CD4-positive, alpha-beta memory T cell (primary cell): ENCODE data around the gene TOMM22. TPM values are rescaled to one million over a fixed set of nuclear protein-coding genes. Genes with fewer than 3 reads are reported as not detected.

Experiments
- CTCF ChIA-PET: fragments of 350-600 bp; sonication (Branson Sonifier 250); formaldehyde crosslinking; loops from one replicate; lab custom pipeline; 2021; ENCODE audit warnings: inconsistent platforms; ENCODE audit not compliant: partially characterized antibody; lab: Charles Lee
- POLR2A ChIA-PET: fragments of 350-600 bp; sonication (Branson Sonifier 250); formaldehyde crosslinking; loops from one replicate; lab custom pipeline; 2021; ENCODE audit not compliant: partially characterized antibody; lab: Charles Lee
- DNase-seq, 5 donors: peaks; one replicate each; pipeline versions ENCODE4 v3.0.0 to v3.0.0-alpha.2; 2020 to 2022; ENCODE audit warnings: mixed read lengths in 1 of 5
- H3K27ac ChIP-seq: one replicate; pipeline ENCODE4 v1.7.0; 2013; ENCODE audit warnings: low read depth, low read length
- H3K27me3 ChIP-seq: 2 replicates; pipeline ENCODE4 v1.7.0; 2013; ENCODE audit warnings: mild to moderate bottlenecking, low read length, moderate library complexity; ENCODE audit not compliant: insufficient read depth
- H3K36me3 ChIP-seq: 2 replicates; pipeline ENCODE4 v1.7.0; 2013; ENCODE audit warnings: mild to moderate bottlenecking, low read length, moderate library complexity; ENCODE audit not compliant: insufficient read depth
- H3K4me1 ChIP-seq: 2 replicates; pipeline ENCODE4 v1.7.0; 2013; ENCODE audit warnings: mild to moderate bottlenecking, low read length, moderate library complexity; ENCODE audit not compliant: insufficient read depth
- H3K4me3 ChIP-seq, 2 donors: one replicate each; pipeline ENCODE4 v1.7.0; 2013; ENCODE audit warnings: low read length in 2 of 2, mild to moderate bottlenecking in 1 of 2
- H3K9me3 ChIP-seq, 2 donors: one replicate each; pipeline ENCODE4 v1.7.0; 2013; ENCODE audit warnings: low read length in 2 of 2, control low read depth in 1 of 2; ENCODE audit not compliant: control insufficient read depth in 1 of 2
- H3K27ac Mint-ChIP-seq, 7 donors: one replicate each; pipeline ENCODE4 v1.8.0; 2020 to 2021; ENCODE audit warnings: mixed read lengths in 7 of 7, mild to moderate bottlenecking in 6 of 7, inconsistent platforms in 3 of 7, moderate library complexity in 3 of 7
- H3K27me3 Mint-ChIP-seq, 2 donors: one replicate each; pipeline ENCODE4 v1.8.0; 2020 to 2021; ENCODE audit warnings: mixed read lengths in 2 of 2
- H3K36me3 Mint-ChIP-seq, 2 donors: one replicate each; pipeline ENCODE4 v1.8.0; 2020 to 2021; ENCODE audit warnings: mixed read lengths in 2 of 2, inconsistent platforms in 1 of 2, mild to moderate bottlenecking in 1 of 2
- H3K4me1 Mint-ChIP-seq, 4 donors: one replicate each; pipeline ENCODE4 v1.8.0; 2020 to 2021; ENCODE audit warnings: mixed read lengths in 4 of 4, mild to moderate bottlenecking in 1 of 4
- H3K4me3 Mint-ChIP-seq, 8 donors: one replicate each; pipeline ENCODE4 v1.8.0; 2020 to 2021; ENCODE audit warnings: mixed read lengths in 8 of 8, mild to moderate bottlenecking in 7 of 8, moderate library complexity in 6 of 8, inconsistent platforms in 3 of 8
- H3K9me3 Mint-ChIP-seq, 8 donors: one replicate each; pipeline ENCODE4 v1.8.0; 2020 to 2021; ENCODE audit warnings: mixed read lengths in 8 of 8, mild to moderate bottlenecking in 5 of 8, inconsistent platforms in 3 of 8, moderate library complexity in 1 of 8
- intact Hi-C: fragments of 100-400 bp; cut with micrococcal nuclease; formaldehyde crosslinking; loops from one replicate; pipeline ENCODE4 v1.15.1; 2023
- polyA plus RNA-seq, 2 donors: library from polyadenylated mRNA; unstranded; fragments of 300-500 nt; fragmentation: Illumina TruSeq; gene quantifications; one replicate each; pipeline ENCODE4 v1.2.3, GENCODE V29; 2021
- total RNA-seq, 2 experiments: library from RNA; stranded (reverse); gene quantifications; one replicate each; pipeline ENCODE4 v1.2.3, GENCODE V29; 2021

Gene TOMM22
- total and polyA plus RNA-seq, 4 experiments from 2014 or later, result 41.2 to 78.9 (median 51.3) TPM

DNA sequence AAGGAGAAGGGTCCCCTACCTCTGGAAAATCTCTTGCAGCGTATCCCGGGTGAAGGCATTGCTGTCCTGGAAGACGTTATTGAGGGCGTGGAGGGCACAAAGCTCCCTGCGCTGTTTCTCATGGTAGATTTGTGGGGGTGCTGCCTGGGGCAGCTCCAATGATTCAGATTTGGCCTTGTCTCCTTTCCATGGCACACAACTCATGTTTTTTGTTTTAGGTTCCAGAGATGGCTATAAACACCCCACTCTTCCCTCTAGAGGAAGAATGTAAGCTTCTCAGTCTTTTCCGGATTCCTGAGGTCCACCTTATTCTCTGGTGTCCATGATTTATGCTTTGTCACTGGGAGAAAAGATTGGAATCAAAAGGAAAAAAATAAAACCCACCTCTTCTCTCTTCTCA is 18.0 kb downstream of the TOMM22 start:
- Mint-ChIP-seq H3K9me3 (peaks cover 0 to 5% (median 0%) of the 10 kb centered on the region in 8 donors), H3K4me3 (peak overlapping the region; percentile 90 to 94 (median 92)), H3K36me3 (peaks cover 2 to 33% of the 10 kb centered on the region in 2 donors), H3K4me1 (peaks cover 53 to 69% (median 56%) of the 10 kb centered on the region in 4 donors), H3K27me3 (peaks cover 0 to 4% of the 10 kb centered on the region in 2 donors), H3K27ac (peak overlapping the region; percentile 98 to 100 (median 98))
- intact Hi-C loops, result loop anchor here (2.0 to 10.0 kb wide), 4 partner anchors 43 to 645 kb away; partner anchors contain the start of genes CBX6, CBY1, DMC1 and FAM227A
- peaks cover 56% of the 10 kb centered on the region for H3K4me1 ChIP-seq
- H3K27ac ChIP-seq, result peak overlapping the region; percentile 98
- peak overlapping the region; percentile 13 to 79 for H3K4me3 ChIP-seq
- no peaks in the 10 kb centered on the region for H3K9me3 ChIP-seq
- peak in 2 of 5 donors; percentile 18 to 34 for DNase-seq
- CTCF ChIA-PET, result interaction anchor here (0.5 to 5.2 kb wide), 4 partner anchors 18 to 647 kb away, joined by 3 to 49 read pairs (median 5); partner anchors contain the start of gene TOMM22
- no peaks in the 10 kb centered on the region for H3K36me3 ChIP-seq
- no peaks in the 10 kb centered on the region for H3K27me3 ChIP-seq
- POLR2A ChIA-PET, result interaction anchor here (0.9 to 8.5 kb wide), 13 partner anchors 8 to 1057 kb away, joined by 3 to 84 read pairs (median 5); partner anchors contain the start of genes CBX6, CBY1, FAM227A and TOMM22

DNA sequence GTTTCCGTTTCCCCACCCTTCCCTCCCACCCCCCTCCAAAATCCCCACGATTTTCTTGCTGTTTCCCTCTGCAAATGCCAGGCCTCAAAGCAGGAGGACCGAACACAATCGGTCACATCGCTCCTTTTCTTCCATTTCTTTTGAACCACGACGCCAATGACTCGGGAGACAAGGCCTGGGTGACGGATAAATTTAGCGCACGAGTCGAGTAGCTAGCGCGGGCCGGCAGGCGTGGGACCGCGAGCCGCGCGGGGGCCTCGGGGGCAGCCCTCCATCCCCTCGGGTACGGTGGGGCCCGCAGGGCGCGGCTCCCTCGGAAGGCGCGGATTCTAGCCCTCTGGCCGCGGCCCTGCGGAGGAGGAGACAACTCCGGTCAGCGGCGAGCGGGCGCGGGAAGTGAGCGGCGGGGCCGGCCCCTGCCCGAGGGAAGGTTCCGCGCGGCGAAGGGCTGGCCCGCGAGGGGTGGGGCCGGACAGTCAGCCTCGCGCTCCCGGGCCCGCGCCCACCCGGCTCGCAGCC is 18.6 kb downstream of the TOMM22 start:
- DNase-seq, result peak in 2 of 5 donors; percentile 42 to 63
- CTCF ChIA-PET, result interaction anchor here (1.9 to 5.2 kb wide), 2 partner anchors 19 to 33 kb away, joined by 5 to 49 read pairs; partner anchors contain the start of gene TOMM22
- H3K4me3 Mint-ChIP-seq, result peak overlapping the region; percentile 90 to 98 (median 92)
- H3K36me3 ChIP-seq, result no peaks in the 10 kb centered on the region
- peaks cover 0 to 4% of the 10 kb centered on the region in 2 donors for H3K27me3 Mint-ChIP-seq
- H3K9me3 Mint-ChIP-seq, result peaks cover 0 to 5% (median 0%) of the 10 kb centered on the region in 8 donors
- peak overlapping the region in 1 of 2 donors; percentile 79 for H3K4me3 ChIP-seq
- peak overlapping the region; percentile 98 to 100 (median 100) for H3K27ac Mint-ChIP-seq
- H3K36me3 Mint-ChIP-seq, result peaks cover 0 to 32% of the 10 kb centered on the region in 2 donors
- peak overlapping the region; percentile 98 for H3K27ac ChIP-seq
- H3K9me3 ChIP-seq, result no peaks in the 10 kb centered on the region
- peaks cover 53 to 69% (median 57%) of the 10 kb centered on the region in 4 donors for H3K4me1 Mint-ChIP-seq
- H3K4me1 ChIP-seq, result peaks cover 61% of the 10 kb centered on the region
- no peaks in the 10 kb centered on the region for H3K27me3 ChIP-seq
- intact Hi-C loops, result loop anchor here (2.0 to 10.0 kb wide), 4 partner anchors 44 to 646 kb away; partner anchors contain the start of genes CBX6, CBY1, DMC1 and FAM227A
- POLR2A ChIA-PET, result interaction anchor here (1.1 to 8.5 kb wide), 7 partner anchors 16 to 1057 kb away, joined by 3 to 84 read pairs (median 9); partner anchors contain the start of genes CBY1, FAM227A and TOMM22

DNA sequence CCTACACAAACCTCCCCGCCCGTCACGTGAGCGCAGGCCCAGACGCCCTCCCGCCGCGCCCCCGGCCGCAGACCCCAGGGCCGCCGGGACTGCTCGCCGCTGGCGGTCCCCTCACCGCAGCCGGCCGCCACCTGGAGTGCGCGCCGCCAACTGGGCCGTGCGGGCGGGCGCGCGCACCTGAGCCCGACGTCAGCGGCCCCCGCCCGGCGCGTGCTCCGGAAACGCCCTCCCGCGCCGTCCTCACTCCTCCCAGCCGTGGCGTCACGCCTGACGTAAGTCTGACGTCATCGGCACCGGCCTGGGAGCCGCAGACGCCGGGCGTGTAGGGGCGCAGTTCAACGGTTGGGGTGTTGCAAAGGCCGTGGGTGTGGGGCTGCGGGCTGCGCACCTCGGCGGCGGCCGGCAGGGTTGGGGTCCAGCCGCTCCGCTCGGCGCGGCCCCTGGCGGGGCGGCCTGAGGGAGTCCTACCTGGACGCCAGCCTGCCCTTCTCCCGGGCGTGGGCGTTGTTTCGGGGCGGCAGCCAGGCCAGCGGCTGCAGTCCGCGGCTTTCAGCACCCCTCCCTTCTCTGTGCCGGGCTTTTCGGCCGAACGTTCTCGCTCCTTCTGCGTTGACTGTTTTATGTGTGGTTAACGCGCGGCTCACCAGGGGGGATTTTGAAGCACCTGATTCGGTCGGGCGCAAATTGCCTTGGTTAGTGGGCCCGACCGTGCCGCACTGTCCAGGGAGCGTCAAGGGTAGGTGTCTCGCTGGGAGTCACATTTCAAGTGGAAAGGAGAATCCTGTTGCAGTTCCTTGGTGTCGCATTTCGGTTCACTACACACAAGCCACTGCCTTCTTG is 19.3 kb downstream of the TOMM22 start, which contains the start of gene JOSD1:
Gene JOSD1 (minus strand): TSS at position 155 of the 840 bp plus-strand sequence. CDS start 956 bp downstream, outside the sequence.
- Mint-ChIP-seq H3K4me1 (peaks cover 53 to 73% (median 56%) of the 10 kb centered on the region in 4 donors), H3K27me3 (peaks cover 0 to 4% of the 10 kb centered on the region in 2 donors), H3K27ac (peak within 1 kb of the TSS; percentile 99 to 100 (median 100)), H3K9me3 (peaks cover 0 to 5% (median 0%) of the 10 kb centered on the region in 8 donors), H3K4me3 (peak within 1 kb of the TSS; percentile 93 to 98 (median 97)), H3K36me3 (peaks cover 0 to 35% of the 10 kb centered on the region in 2 donors)
- CTCF ChIA-PET, result interaction anchor here (5.2 kb wide), 1 partner anchor 19 kb away, joined by 49 read pairs; the partner anchor contains the start of gene TOMM22
- intact Hi-C loops, result loop anchor here (1.0 to 10.0 kb wide), 6 partner anchors 20 to 646 kb away; partner anchors contain the start of genes CBX6, CBY1, DDX17 and DMC1
- Histone ChIP-seq H3K9me3 (no peaks in the 10 kb centered on the region), H3K27ac (peak within 1 kb of the TSS; percentile 98), H3K4me3 (peak within 1 kb of the TSS; percentile 64 to 79), H3K27me3 (no peaks in the 10 kb centered on the region), H3K4me1 (peaks cover 58% of the 10 kb centered on the region), H3K36me3 (no peaks in the 10 kb centered on the region)
- peak; percentile 97 to 100 (median 98) for DNase-seq
- POLR2A ChIA-PET, result interaction anchor here (0.8 to 4.7 kb wide), 4 partner anchors 16 to 31 kb away, joined by 3 to 29 read pairs (median 3); partner anchors contain the start of gene TOMM22

GRCh38 chr22:38704654-38705234 is 23.0 kb downstream of the TOMM22 start:
- H3K4me3 ChIP-seq, result peak overlapping the region; percentile 20 to 56
- intact Hi-C loops, result loop anchor here (1.0 to 10.0 kb wide), 5 partner anchors 52 to 650 kb away; partner anchors contain the start of genes CBX6, PICK1 and RPL3
- Mint-ChIP-seq H3K27ac (peak overlapping the region; percentile 86 to 99 (median 98)), H3K36me3 (peaks cover 0 to 40% of the 10 kb centered on the region in 2 donors), H3K4me3 (peak overlapping the region; percentile 84 to 90 (median 86)), H3K27me3 (peaks cover 0 to 4% of the 10 kb centered on the region in 2 donors), H3K9me3 (peaks cover 0 to 5% (median 0%) of the 10 kb centered on the region in 8 donors), H3K4me1 (peaks cover 47 to 69% (median 50%) of the 10 kb centered on the region in 4 donors)
- peaks cover 50% of the 10 kb centered on the region for H3K4me1 ChIP-seq
- CTCF ChIA-PET, result interaction anchor here (2.1 kb wide), 1 partner anchor 23 kb away, joined by 7 read pairs; the partner anchor contains the start of gene TOMM22
- H3K36me3 ChIP-seq, result peaks cover 6% of the 10 kb centered on the region
- no peaks in the 10 kb centered on the region for H3K9me3 ChIP-seq
- peak overlapping the region; percentile 71 for H3K27ac ChIP-seq
- DNase-seq, result no peak
- no peaks in the 10 kb centered on the region for H3K27me3 ChIP-seq
- POLR2A ChIA-PET, result interaction anchor here (0.6 to 8.0 kb wide), 11 partner anchors 8 to 1339 kb away, joined by 3 to 186 read pairs (median 12); partner anchors contain the start of genes CBY1, FAM227A, RPL3 and SUN2

GRCh38 chr22:38705235-38706100 is 23.7 kb downstream of the TOMM22 start, which contains the start of gene GTPBP1:
GTPBP1 (plus strand) TSS chr22:38705944; CDS start chr22:38705956, 12 bp downstream.
- peaks cover 52% of the 10 kb centered on the region for H3K4me1 ChIP-seq
- ChIA-PET CTCF (interaction anchor here (0.9 to 1.3 kb wide), 5 partner anchors 10 to 61 kb away, joined by 3 to 11 read pairs (median 3); partner anchors contain the start of gene TOMM22), POLR2A (interaction anchor here (0.6 to 8.0 kb wide), 18 partner anchors 9 to 1339 kb away, joined by 3 to 186 read pairs (median 4); partner anchors contain the start of genes CBX6, CBY1, FAM227A and RPL3)
- Mint-ChIP-seq H3K4me1 (peaks cover 48 to 69% (median 53%) of the 10 kb centered on the region in 4 donors), H3K27ac (peak within 1 kb of the TSS; percentile 92 to 99 (median 98)), H3K4me3 (peak within 1 kb of the TSS; percentile 91 to 96 (median 94)), H3K36me3 (peaks cover 3 to 40% of the 10 kb centered on the region in 2 donors), H3K9me3 (peaks cover 0 to 5% (median 0%) of the 10 kb centered on the region in 8 donors), H3K27me3 (peaks cover 0 to 4% of the 10 kb centered on the region in 2 donors)
- H3K27ac ChIP-seq, result peak within 1 kb of the TSS; percentile 94
- H3K27me3 ChIP-seq, result no peaks in the 10 kb centered on the region
- peak within 1 kb of the TSS; percentile 20 to 94 for H3K4me3 ChIP-seq
- H3K36me3 ChIP-seq, result peaks cover 12% of the 10 kb centered on the region
- intact Hi-C loops, result loop anchor here (1.0 to 10.0 kb wide), 5 partner anchors 19 to 651 kb away; partner anchors contain the start of genes PICK1 and RPL3
- no peaks in the 10 kb centered on the region for H3K9me3 ChIP-seq
- DNase-seq, result peak; percentile 96 to 100 (median 100)
